DMS 273 (cell line): Measurements from ENCODE around the gene SLC35F2.
A peak's percentile ranks its signal among the peaks of the same experiment; 100 is the strongest.

Source experiments
- DNase-seq: peaks from one replicate; lab custom pipeline; 2025; ENCODE audit not compliant: unreplicated experiment; lab: John Stamatoyannopoulos, UW

The SLC35F2 gene

DNA sequence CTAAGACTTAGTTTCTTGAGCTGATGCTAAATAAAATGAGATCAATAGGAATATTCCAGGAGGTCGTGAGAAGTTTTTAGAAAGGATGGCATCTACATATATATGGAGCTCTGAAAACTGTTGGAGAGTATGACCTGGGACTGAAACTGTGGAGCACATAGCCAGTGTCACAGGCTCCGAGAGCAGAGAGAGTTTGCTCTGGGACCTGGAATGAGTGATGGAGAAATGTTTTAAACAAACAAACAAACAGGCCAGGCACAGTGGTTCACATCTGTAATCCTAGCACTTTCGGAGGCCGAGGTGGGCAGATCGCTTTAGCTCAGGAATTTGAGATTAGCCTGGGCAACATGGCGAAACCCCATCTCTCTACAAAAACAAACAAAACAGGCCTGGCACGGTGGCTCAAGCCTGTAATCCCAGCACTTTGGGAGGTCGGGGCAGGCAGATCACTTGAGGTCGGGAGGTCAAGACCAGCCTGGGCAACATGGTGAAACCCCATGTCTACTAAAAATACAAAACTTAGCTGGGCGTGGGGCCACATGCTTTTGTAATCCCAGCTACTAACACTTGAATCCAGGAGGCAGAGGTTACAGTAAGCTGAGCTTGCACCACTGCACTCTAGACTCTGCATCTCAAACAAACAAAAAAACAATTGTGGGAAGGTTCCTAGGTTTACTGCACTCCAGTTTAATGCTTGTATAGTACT, 67.1 kb downstream of the SLC35F2 start:
- DNase-seq: no peak

GRCh38 chr11:107789767-107790166, 68.8 kb downstream of the SLC35F2 start:
- no peak for DNase-seq

DNA sequence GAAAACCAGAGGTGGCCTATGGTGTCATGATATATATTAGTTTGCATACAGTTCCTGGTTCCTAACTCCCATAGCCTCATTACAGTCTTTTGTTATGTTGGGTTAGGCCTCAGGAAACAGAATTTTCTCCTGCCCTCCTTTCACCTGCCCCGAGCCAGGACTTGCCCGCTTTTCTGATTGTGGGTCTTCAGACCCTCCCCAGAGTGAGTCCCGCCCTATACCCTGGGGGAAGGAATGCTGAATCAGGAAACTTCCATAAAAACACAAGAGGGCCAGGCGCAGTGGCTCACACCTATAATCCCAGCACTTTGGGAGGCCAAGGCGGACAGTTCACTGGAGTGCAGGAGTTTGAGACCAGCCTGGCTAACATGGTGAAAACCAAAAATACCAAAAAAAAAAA, 70.9 kb downstream of the SLC35F2 start:
- DNase-seq: no peak

DNA sequence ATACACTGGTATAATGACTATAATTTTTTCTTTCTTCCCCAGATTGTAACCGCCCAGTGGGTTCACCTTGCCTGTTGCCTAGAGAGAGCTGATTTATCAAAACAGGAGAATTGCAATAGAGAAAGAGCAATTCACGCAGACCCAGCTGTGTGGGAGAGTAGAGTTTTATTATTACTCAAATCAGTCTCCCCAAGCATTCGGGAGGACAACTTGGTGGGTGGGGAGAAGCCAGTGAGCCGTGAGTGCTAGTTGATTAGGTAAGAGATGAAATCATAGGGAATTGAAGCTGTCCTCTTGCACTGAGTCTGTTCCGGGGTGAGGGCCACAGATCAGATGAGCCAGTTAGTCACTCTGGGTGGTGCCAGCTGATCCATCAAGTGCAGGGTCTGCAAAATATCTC, 73.2 kb downstream of the SLC35F2 start:
- DNase-seq: no peak

DNA sequence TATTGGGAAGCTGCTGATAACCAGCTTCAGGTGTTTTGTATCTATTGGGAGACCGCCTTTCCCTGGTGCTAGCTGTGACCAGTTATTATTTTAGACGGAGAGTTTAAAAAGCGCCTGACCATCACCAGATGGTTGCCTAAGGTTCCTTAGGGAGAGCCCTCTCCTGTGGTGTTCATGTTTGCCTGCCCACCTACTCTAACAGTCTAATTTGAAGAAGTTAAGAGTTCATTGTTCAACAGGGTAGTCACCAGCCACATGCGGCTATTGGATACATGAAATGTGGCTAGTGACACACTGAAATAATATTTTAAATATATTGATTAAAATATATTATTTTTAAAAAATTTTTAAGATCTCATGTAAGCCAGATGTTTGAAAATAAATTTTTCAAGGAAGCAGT, 75.5 kb downstream of the SLC35F2 start:
- no peak for DNase-seq

- peak; percentile 16 for DNase-seq
Measured at GRCh38 chr11:107780775-107781174, 77.8 kb downstream of the SLC35F2 start.

DNA sequence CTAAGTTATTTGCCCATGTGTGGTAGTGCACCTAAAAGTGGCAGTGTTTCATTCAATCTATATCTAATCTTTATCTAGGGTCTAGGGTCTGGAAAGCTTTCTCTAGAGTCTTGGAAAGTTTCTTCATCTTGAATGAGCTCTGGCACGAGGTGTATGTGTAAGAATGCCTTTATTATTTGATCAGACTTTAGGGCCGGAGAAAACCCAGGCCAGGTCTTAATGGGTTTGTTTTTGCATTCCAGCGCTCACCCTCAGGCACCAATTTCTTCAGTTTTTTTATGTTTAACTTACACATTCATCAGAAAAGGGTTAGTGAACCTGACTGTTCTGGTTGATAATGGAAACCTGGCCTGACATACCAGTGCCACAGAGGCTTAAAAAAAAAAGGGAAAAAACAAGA, 78.5 kb downstream of the SLC35F2 start:
- DNase-seq: no peak

- no peak for DNase-seq
Measured at GRCh38 chr11:107778839-107779517, 79.6 kb downstream of the SLC35F2 start.

DNA sequence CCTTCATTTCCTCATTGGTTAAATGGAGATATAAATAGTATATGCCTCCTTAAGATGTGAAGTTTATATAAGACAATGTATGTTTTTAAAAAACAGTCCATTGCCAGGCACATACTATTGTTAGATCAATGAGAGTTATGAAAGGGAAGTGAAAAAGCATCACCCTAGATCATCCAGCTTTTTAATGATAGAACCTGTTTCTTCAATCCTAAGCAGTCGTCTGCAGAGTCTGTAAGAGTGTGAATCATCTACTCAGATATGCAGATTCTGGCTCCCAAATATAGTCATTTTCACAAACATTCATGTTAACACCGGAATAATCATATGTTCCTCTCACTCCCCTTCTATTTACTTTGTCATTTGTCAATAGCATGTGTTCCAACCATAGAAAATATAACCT, 81.5 kb downstream of the SLC35F2 start:
- no peak for DNase-seq

DNA sequence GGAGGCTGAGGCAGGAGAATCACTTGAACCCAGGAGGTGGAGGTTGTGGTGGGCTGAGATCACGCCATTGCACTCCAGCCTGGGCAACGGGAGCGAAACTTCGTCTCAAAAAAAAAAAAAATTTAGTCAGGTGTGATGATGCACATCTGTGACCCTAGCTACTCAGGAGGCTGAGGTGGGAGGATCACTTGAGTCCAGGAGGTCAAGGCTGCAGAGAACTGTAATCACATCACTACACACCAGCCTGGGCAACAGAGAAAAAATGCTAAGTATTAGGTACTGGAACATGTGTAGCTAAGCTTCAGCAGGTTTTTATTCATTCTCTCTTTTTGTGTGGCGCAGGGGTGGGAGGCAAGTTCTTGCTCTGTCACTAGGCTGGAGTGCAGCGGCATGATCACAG, 82.5 kb downstream of the SLC35F2 start:
- DNase-seq: no peak

- DNase-seq: peak; percentile 48
Measured at GRCh38 chr11:107770551-107770951, 88.0 kb downstream of the SLC35F2 start.

- no peak for DNase-seq
Measured at GRCh38 chr11:107769189-107769588, 89.4 kb downstream of the SLC35F2 start.

- DNase-seq: peak; percentile 38
Measured at GRCh38 chr11:107758719-107759355, 99.8 kb downstream of the SLC35F2 start.

- DNase-seq: peak; percentile 30
Measured at GRCh38 chr11:107757661-107758060, 100.9 kb downstream of the SLC35F2 start.

- no peak for DNase-seq
Measured at GRCh38 chr11:107756553-107756952, 102.0 kb downstream of the SLC35F2 start.

DNA sequence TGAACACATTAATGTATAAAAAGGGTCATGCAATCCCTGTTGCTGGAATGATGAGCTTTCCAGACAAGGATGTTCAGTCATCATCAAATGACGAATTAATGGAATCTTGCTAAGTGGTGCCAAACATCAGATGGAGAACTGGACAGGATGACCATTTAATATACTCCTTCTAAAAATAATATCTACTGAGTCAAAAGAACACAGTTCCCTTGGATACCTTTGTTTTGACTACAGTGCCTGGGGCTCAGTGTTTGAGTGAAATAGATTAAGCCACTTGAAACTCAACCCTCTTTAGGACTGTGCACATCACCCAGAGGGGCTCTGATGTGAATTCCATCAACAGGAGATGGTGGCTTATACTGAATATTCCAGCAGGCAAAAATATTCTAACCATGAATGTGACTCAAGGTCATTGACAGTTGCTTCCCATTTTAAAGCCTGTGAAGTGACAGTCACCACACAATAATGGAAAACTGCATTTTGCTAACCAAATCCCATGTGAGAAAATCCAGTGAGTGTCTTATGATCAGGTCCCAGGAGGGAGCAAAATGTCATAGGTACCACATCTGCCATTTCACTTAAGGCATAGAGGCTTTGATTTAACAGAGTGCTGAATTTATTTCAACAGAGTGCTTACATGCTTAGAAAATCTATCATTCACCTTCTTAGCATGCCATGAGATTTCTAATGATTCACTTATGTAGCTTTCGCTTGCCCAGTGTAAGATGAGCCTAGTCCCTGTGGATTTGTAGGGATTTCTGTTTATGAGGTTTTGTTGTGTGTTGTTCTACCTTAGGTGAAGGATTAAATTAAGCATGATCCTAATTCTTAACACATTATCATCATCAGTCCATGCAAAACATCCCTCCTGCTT, 105.4 kb downstream of the SLC35F2 start:
- DNase-seq: no peak

GRCh38 chr11:107752508-107752907, 106.1 kb downstream of the SLC35F2 start:
- DNase-seq: no peak

DNA sequence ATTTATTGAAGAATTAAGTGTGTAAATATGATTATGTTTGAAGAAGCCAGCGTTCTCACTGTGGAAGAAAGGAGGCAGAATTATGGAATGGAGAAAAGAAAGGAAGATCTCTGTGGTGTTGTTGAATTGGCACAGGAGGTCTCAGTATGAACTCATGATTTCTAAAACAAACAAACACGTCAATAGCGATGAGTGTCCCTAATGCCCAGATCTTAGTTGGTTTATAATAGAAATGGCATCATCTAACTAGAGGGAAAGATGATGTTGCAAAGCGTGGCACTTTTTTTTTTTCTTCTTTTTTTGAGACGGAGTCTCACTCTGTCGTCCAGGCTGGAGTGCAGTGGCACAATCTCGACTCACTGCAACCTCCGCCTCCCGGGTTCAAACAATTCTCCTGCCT, 107.5 kb downstream of the SLC35F2 start:
- no peak for DNase-seq

DNA sequence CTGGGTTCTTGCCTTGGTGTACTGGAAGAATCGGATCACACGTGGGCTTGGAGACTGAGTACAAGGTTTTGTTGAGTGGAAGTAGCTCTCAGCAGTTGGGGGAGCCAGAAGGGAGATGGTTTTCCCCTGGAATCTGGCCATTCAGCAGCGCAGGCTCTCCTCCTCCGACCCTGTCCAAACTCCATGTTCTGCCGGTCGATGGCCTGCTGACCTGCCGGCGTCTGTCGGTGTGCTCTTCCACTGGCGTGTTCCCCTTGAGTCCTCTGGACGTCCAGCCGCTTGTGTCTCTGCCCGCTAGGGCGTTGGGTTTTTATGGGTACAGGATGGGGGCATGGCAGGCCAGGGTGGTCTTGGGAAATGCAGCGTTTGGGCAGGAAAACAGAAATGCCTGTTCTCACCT, 108.3 kb downstream of the SLC35F2 start:
- no peak for DNase-seq

DNA sequence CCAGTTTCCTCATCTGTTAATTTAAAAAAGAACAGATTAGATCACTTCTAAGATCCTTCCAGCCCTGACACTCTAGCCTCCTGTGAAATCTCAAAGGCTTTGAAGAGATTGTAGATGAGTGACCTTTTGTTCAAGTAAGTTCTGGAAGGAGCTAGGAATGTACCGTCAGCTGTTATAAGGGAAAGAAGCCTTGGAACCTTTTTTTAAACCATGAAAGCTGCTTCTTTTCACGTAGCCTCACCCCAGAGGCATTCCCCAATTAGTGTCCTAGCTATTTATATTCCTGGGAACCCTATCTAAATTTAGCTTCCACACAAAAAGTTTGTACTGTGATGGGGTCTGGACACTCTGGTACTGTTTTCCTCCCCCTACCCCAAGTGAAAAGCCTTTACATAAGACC, 111.0 kb downstream of the SLC35F2 start:
- DNase-seq: no peak

- DNase-seq: peak; percentile 16
Measured at GRCh38 chr11:107744736-107745135, 113.9 kb downstream of the SLC35F2 start.
